PC-9 (cell line): ENCODE results near the gene AOAH. TPM values are rescaled to one million over a fixed set of nuclear protein-coding genes. Genes with fewer than 3 reads are reported as not detected.

Experiments used
- BruUV-seq: library from RNA; stranded (reverse); fragments of 400-500 nt; replicated peaks from 2 replicates; lab custom pipeline; 2021; lab: Mats Ljungman, UMichigan
- CTCF ChIA-PET: fragments of 300-600 bp; sonication (Branson Sonifier 250); formaldehyde crosslinking; loops from one replicate; lab custom pipeline; 2022; ENCODE audit warnings: antibody characterized with exemption; lab: Charles Lee
- POLR2A ChIA-PET: fragments of 300-600 bp; sonication (Branson Sonifier 250); formaldehyde crosslinking; loops from one replicate; lab custom pipeline; 2022; ENCODE audit warnings: antibody characterized with exemption; ENCODE audit not compliant: unreplicated experiment; lab: Charles Lee
- DNase-seq, 2 experiments: peaks; one replicate each; pipeline versions ENCODE4 v3.0.0 to v3.0.0-alpha.2; 2015 to 2022; ENCODE audit warnings: mixed read lengths in 1 of 2
- H2AFZ ChIP-seq: fragments of 200-600 bp; sonication (generic); 2 replicates; pipeline ENCODE4 v1.8.1; 2017; ENCODE audit warnings: antibody characterized with exemption
- H3F3A ChIP-seq: fragments of 200-600 bp; sonication (generic); 2 replicates; pipeline ENCODE4 v1.8.1; 2017; ENCODE audit warnings: antibody characterized with exemption, mild to moderate bottlenecking, low read depth; ENCODE audit not compliant: insufficient read depth
- H3K27ac ChIP-seq: fragments of 200-600 bp; sonication (generic); 2 replicates; pipeline ENCODE4 v1.6.1; 2016; ENCODE audit warnings: mixed run types
- H3K27me3 ChIP-seq: fragments of 200-600 bp; sonication (generic); 2 replicates; pipeline ENCODE4 v1.6.1; 2016; ENCODE audit warnings: low read depth, mixed run types; ENCODE audit not compliant: insufficient read depth
- H3K36me3 ChIP-seq: fragments of 200-600 bp; sonication (generic); 2 replicates; pipeline ENCODE4 v1.6.1; 2016; ENCODE audit warnings: low read depth, mixed run types
- H3K4me1 ChIP-seq: fragments of 200-600 bp; sonication (generic); replicated peaks from 2 replicates; pipeline ENCODE4 v1.6.1; 2016; ENCODE audit warnings: mixed run types; ENCODE audit not compliant: insufficient read depth
- H3K4me2 ChIP-seq: fragments of 200-600 bp; sonication (generic); 2 replicates; pipeline ENCODE4 v1.6.1; 2017; ENCODE audit warnings: mixed run types
- H3K4me3 ChIP-seq: fragments of 200-600 bp; sonication (generic); 2 replicates; pipeline ENCODE4 v1.6.1; 2016; ENCODE audit warnings: mixed run types
- H3K79me2 ChIP-seq: fragments of 200-600 bp; sonication (generic); 2 replicates; pipeline ENCODE4 v1.6.1; 2017; ENCODE audit warnings: low read depth, mixed run types
- H3K9me2 ChIP-seq: fragments of 200-600 bp; sonication (generic); 2 replicates; pipeline ENCODE4 v1.8.1; 2017; ENCODE audit warnings: mild to moderate bottlenecking; ENCODE audit not compliant: insufficient read depth
- H3K9me3 ChIP-seq: fragments of 200-600 bp; sonication (generic); 2 replicates; pipeline ENCODE4 v1.8.1; 2016; ENCODE audit warnings: low read depth; ENCODE audit not compliant: insufficient read depth
- H4K20me1 ChIP-seq: fragments of 200-600 bp; sonication (generic); 2 replicates; pipeline ENCODE4 v1.8.1; 2017; ENCODE audit not compliant: insufficient read depth
- EZH2 ChIP-seq: fragments of 200-600 bp; sonication (generic); IDR thresholded peaks from 2 replicates; pipeline ENCODE4 v1.8.0; 2017; ENCODE audit warnings: antibody characterized with exemption, low read depth
- intact Hi-C: fragments of 100-400 bp; cut with micrococcal nuclease; formaldehyde crosslinking; loops from one replicate; pipeline ENCODE4 v1.10.0; 2022; ENCODE audit not compliant: unreplicated experiment
- total RNA-seq: library from RNA; stranded (reverse); gene quantifications from 2 replicates; pipeline ENCODE4 v1.2.3, GENCODE V29; 2021
- TF ChIP-seq, protein P1 (sequence below): fragments of 200-600 bp; sonication (generic); conservative IDR thresholded peaks from 2 replicates; pipeline ENCODE4 v1.6.1; 2017; ENCODE audit warnings: mixed run types, antibody characterized with exemption, mild to moderate bottlenecking, moderate library complexity

The AOAH gene
- total RNA-seq, 1 experiment from 2014 or later: not detected

GRCh38 chr7:36692456-36692855 lies 31.8 kb downstream of the AOAH start:
- no peaks in the 10 kb centered on the region for H3K79me2 ChIP-seq
- no peak overlapping the region for H3K27ac ChIP-seq
- no TSS peak for BruUV-seq
- peaks cover 36% of the 10 kb centered on the region for H3K27me3 ChIP-seq
- DNase-seq: no peak
- H3K9me2 ChIP-seq: no peaks in the 10 kb centered on the region
- no peak overlapping the region for H2AFZ ChIP-seq
- intact Hi-C loops: no loop called here
- TF ChIP-seq, protein P1, sequence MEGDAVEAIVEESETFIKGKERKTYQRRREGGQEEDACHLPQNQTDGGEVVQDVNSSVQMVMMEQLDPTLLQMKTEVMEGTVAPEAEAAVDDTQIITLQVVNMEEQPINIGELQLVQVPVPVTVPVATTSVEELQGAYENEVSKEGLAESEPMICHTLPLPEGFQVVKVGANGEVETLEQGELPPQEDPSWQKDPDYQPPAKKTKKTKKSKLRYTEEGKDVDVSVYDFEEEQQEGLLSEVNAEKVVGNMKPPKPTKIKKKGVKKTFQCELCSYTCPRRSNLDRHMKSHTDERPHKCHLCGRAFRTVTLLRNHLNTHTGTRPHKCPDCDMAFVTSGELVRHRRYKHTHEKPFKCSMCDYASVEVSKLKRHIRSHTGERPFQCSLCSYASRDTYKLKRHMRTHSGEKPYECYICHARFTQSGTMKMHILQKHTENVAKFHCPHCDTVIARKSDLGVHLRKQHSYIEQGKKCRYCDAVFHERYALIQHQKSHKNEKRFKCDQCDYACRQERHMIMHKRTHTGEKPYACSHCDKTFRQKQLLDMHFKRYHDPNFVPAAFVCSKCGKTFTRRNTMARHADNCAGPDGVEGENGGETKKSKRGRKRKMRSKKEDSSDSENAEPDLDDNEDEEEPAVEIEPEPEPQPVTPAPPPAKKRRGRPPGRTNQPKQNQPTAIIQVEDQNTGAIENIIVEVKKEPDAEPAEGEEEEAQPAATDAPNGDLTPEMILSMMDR: no peak
- no peaks in the 10 kb centered on the region for H3F3A ChIP-seq
- POLR2A ChIA-PET: no interaction called here
- no peaks in the 10 kb centered on the region for H3K9me3 ChIP-seq
- H3K4me3 ChIP-seq: no peak overlapping the region
- no peaks in the 10 kb centered on the region for H3K4me1 ChIP-seq
- H4K20me1 ChIP-seq: no peaks in the 10 kb centered on the region; the same call in 1 of the 2 replicates
- H3K4me2 ChIP-seq: no peak overlapping the region
- no peaks in the 10 kb centered on the region for H3K36me3 ChIP-seq
- CTCF ChIA-PET: no interaction called here

- ChIA-PET CTCF (no interaction called here), POLR2A (no interaction called here)
- no peaks in the 10 kb centered on the region for H3F3A ChIP-seq
Observed at GRCh38 chr7:36691983-36692382, 32.3 kb downstream of the AOAH start.

GRCh38 chr7:36690514-36691187 lies 33.6 kb downstream of the AOAH start:
- BruUV-seq: no TSS peak
- no peak for DNase-seq
- ChIA-PET CTCF (no interaction called here), POLR2A (no interaction called here)
- Histone ChIP-seq H3K36me3 (no peaks in the 10 kb centered on the region), H3K9me3 (no peaks in the 10 kb centered on the region), H3K27me3 (peaks cover 18% of the 10 kb centered on the region; the same call in 1 of the 2 replicates), H3K4me2 (no peak overlapping the region), H3K4me3 (no peak overlapping the region), H3F3A (no peaks in the 10 kb centered on the region), H4K20me1 (no peaks in the 10 kb centered on the region; the same call in 1 of the 2 replicates), H2AFZ (no peak overlapping the region), H3K9me2 (no peaks in the 10 kb centered on the region), H3K4me1 (no peaks in the 10 kb centered on the region), H3K79me2 (no peaks in the 10 kb centered on the region), H3K27ac (no peak overlapping the region)
- TF ChIP-seq EZH2: no peak
- TF ChIP-seq, protein P1: no peak
- intact Hi-C loops: no loop called here

More at GRCh38 chr7:36691983-36692382, 32.3 kb downstream of the AOAH start:
- Histone ChIP-seq H3K9me3 (no peaks in the 10 kb centered on the region), H3K79me2 (no peaks in the 10 kb centered on the region), H3K27ac (no peak overlapping the region), H3K36me3 (no peaks in the 10 kb centered on the region), H3K4me1 (no peaks in the 10 kb centered on the region), H3K4me2 (no peak overlapping the region), H3K9me2 (no peaks in the 10 kb centered on the region), H3K27me3 (peaks cover 31% of the 10 kb centered on the region), H3K4me3 (no peak overlapping the region), H4K20me1 (no peaks in the 10 kb centered on the region; the same call in 1 of the 2 replicates), H2AFZ (no peak overlapping the region)
- intact Hi-C loops: no loop called here
- TF ChIP-seq, protein P1: no peak
- no peak for TF ChIP-seq EZH2
- no peak for DNase-seq
- BruUV-seq: no TSS peak
